SK-N-MC (cell line): Measurements from ENCODE around the gene MYOM3.

Experiments
- EZH2 ChIP-seq: fragments of 200-600 bp; sonication (generic); IDR thresholded peaks from one replicate; pipeline ENCODE4 v1.6.1; 2017; ENCODE audit warnings: antibody characterized with exemption
- FOXP2 ChIP-seq: optimal IDR thresholded peaks from 2 replicates; pipeline ENCODE3; 2011; ENCODE audit warnings: mild to moderate bottlenecking, moderate library complexity; ENCODE audit not compliant: insufficient read depth; ENCODE audit errors: extremely low read length, control extremely low read depth
- POLR2AphosphoS5 ChIP-seq: IDR thresholded peaks from 2 replicates; pipeline ENCODE4 v1.6.1; 2012; ENCODE audit warnings: mild to moderate bottlenecking, low read depth, low read length, borderline replicate concordance

DNA sequence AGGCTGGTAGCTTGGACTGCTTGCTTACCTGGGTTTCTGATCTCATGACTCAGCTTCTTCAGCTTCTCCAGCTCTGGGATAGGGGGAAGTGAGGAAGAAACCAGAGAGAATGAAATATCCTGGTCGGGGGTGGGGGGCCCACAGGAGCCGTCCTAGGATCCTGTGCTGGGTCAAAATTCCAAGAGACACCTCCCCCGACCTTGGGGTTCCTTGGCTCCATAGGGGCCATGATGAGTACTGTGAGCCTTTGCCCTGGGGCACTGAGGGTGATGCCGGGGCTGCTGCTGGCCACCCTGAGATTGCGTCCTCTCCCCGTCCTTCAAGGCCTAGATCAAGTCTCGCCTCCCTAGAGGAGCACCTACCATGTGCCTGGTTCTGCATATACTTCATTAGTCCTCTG lies 40.0 kb downstream of the MYOM3 start:
- no peak for TF ChIP-seq POLR2AphosphoS5
- TF ChIP-seq EZH2 = no peak
- no peak for TF ChIP-seq FOXP2
